HG03575 (cell line): Measurements from ENCODE around the gene MAP2.
"Not testable (repeated sequence)": the region's sequence is repeated elsewhere in the genome, so short reads cannot be mapped to it uniquely, and the experiment has no call there.

ENCODE experiments used
- ATAC-seq: cut with Tn5 transposase; IDR thresholded peaks from one replicate; pipeline ENCODE4 v1.9.1; 2021; ENCODE audit not compliant: unreplicated experiment, insufficient number of reproducible peaks, low FRiP score; ENCODE audit errors: extremely low read depth

Gene MAP2

GRCh38 chr2:209470466-209470865 lies 46.6 kb downstream of the MAP2 start:
- no peak for ATAC-seq

GRCh38 chr2:209471037-209471436 lies 47.2 kb downstream of the MAP2 start:
- ATAC-seq = no peak

- ATAC-seq = no peak
These were observed 48.4 kb downstream of the MAP2 start for GRCh38 chr2:209472112-209472832.

- ATAC-seq = no peak
These were observed 49.0 kb downstream of the MAP2 start for GRCh38 chr2:209472871-209473270.

- ATAC-seq = no peak
These were observed 50.1 kb downstream of the MAP2 start for GRCh38 chr2:209473930-209474419.

GRCh38 chr2:209474960-209475359 lies 51.1 kb downstream of the MAP2 start:
- no peak for ATAC-seq

- ATAC-seq = no peak
These were observed 52.7 kb downstream of the MAP2 start for GRCh38 chr2:209476367-209477208.

- ATAC-seq = not testable (repeated sequence)
These were observed 68.4 kb downstream of the MAP2 start for GRCh38 chr2:209492296-209492695.

- not testable (repeated sequence) for ATAC-seq
These were observed 71.3 kb downstream of the MAP2 start for GRCh38 chr2:209495068-209495620.

- ATAC-seq = no peak
These were observed 72.2 kb downstream of the MAP2 start for GRCh38 chr2:209495855-209496585.

- ATAC-seq = no peak
These were observed 72.7 kb downstream of the MAP2 start for GRCh38 chr2:209496586-209496982.

- ATAC-seq = no peak
These were observed 74.8 kb downstream of the MAP2 start for GRCh38 chr2:209498614-209499013.

- ATAC-seq = no peak
These were observed 75.2 kb downstream of the MAP2 start for GRCh38 chr2:209499069-209499468.

GRCh38 chr2:209501579-209501978 lies 77.7 kb downstream of the MAP2 start:
- no peak for ATAC-seq

- ATAC-seq = no peak
These were observed 81.6 kb downstream of the MAP2 start for GRCh38 chr2:209505410-209505809.

GRCh38 chr2:209508255-209508654 lies 84.4 kb downstream of the MAP2 start:
- no peak for ATAC-seq

GRCh38 chr2:209511637-209512036 lies 87.8 kb downstream of the MAP2 start:
- no peak for ATAC-seq

- no peak for ATAC-seq
These were observed 89.1 kb downstream of the MAP2 start for GRCh38 chr2:209512971-209513370.

- no peak for ATAC-seq
These were observed 93.6 kb downstream of the MAP2 start for GRCh38 chr2:209517436-209517835.
